H9 (cell line): ENCODE results near the gene SNX7. TPM values are rescaled to one million over a fixed set of nuclear protein-coding genes. Genes with fewer than 3 reads are reported as not detected.

ENCODE experiments used
- DNase-seq: peaks from one replicate; pipeline ENCODE4 v3.0.0-alpha.2; 2017
- H2AFZ ChIP-seq: one replicate; pipeline ENCODE4 v1.6.1; 2013; ENCODE audit warnings: mild to moderate bottlenecking, low read length, control low read depth, moderate library complexity
- H2AK5ac ChIP-seq: 2 replicates; pipeline ENCODE4 v1.6.1; 2013; ENCODE audit warnings: low read length, control low read depth, mixed read lengths; ENCODE audit not compliant: insufficient read length
- H2BK120ac ChIP-seq: one replicate; pipeline ENCODE4 v1.6.1; 2013; ENCODE audit warnings: low read depth, mild to moderate bottlenecking, low read length, control low read depth, inconsistent platforms; ENCODE audit not compliant: poor library complexity, severe bottlenecking
- H2BK12ac ChIP-seq: 2 replicates; pipeline ENCODE4 v1.6.1; 2013; ENCODE audit warnings: low read length, control low read depth, mixed read lengths, low read depth; ENCODE audit not compliant: insufficient read length
- H2BK15ac ChIP-seq: 2 replicates; pipeline ENCODE4 v1.6.1; 2013; ENCODE audit warnings: low read depth, low read length, control low read depth
- H2BK20ac ChIP-seq: one replicate; pipeline ENCODE4 v1.6.1; 2013; ENCODE audit warnings: low read depth, mild to moderate bottlenecking, low read length, control low read depth, inconsistent platforms; ENCODE audit not compliant: poor library complexity, severe bottlenecking
- H2BK5ac ChIP-seq: 2 replicates; pipeline ENCODE4 v1.6.1; 2013; ENCODE audit warnings: low read length, control low read depth, mixed read lengths; ENCODE audit not compliant: insufficient read length
- H3K14ac ChIP-seq: 2 replicates; pipeline ENCODE4 v1.6.1; 2013; ENCODE audit warnings: low read length, control low read depth; ENCODE audit not compliant: insufficient read depth
- H3K18ac ChIP-seq: 2 replicates; pipeline ENCODE4 v1.6.1; 2013; ENCODE audit warnings: low read depth, mild to moderate bottlenecking, mixed read lengths, low read length, control low read depth; ENCODE audit not compliant: insufficient read length
- H3K23ac ChIP-seq: 2 replicates; pipeline ENCODE4 v1.6.1; 2013; ENCODE audit warnings: low read length, control low read depth, mixed read lengths, low read depth; ENCODE audit not compliant: insufficient read length
- H3K23me2 ChIP-seq: 2 replicates; pipeline ENCODE4 v1.6.1; 2013; ENCODE audit warnings: low read depth, mild to moderate bottlenecking, mixed read lengths, low read length, control low read depth; ENCODE audit not compliant: insufficient read length, poor library complexity, severe bottlenecking
- H3K27ac ChIP-seq: 2 replicates; pipeline ENCODE4 v1.5.1; 2013; ENCODE audit warnings: low read length, control low read depth, mixed read lengths, low read depth; ENCODE audit not compliant: insufficient read length
- H3K27me3 ChIP-seq: 2 replicates; pipeline ENCODE4 v1.6.1; 2013; ENCODE audit warnings: low read length, control low read depth, inconsistent platforms; ENCODE audit not compliant: insufficient read depth
- H3K4ac ChIP-seq: 2 replicates; pipeline ENCODE4 v1.6.1; 2013; ENCODE audit warnings: low read depth, mild to moderate bottlenecking, control low read depth, inconsistent platforms, low read length, moderate library complexity
- H3K4me1 ChIP-seq: 2 replicates; pipeline ENCODE4 v1.6.1; 2013; ENCODE audit warnings: low read length, control low read depth, inconsistent platforms; ENCODE audit not compliant: insufficient read depth
- H3K4me2 ChIP-seq: 2 replicates; pipeline ENCODE4 v1.6.1; 2013; ENCODE audit warnings: low read length, control low read depth, mixed read lengths; ENCODE audit not compliant: insufficient read length, insufficient read depth
- H3K56ac ChIP-seq: 2 replicates; pipeline ENCODE4 v1.6.1; 2013; ENCODE audit warnings: low read depth, mild to moderate bottlenecking, mixed read lengths, low read length, control low read depth; ENCODE audit not compliant: insufficient read length
- H3K79me1 ChIP-seq: 2 replicates; pipeline ENCODE4 v1.6.1; 2013; ENCODE audit warnings: low read depth, mild to moderate bottlenecking, moderate library complexity, low read length, control low read depth, inconsistent platforms; ENCODE audit not compliant: insufficient read depth, poor library complexity, severe bottlenecking
- H3K79me2 ChIP-seq: 2 replicates; pipeline ENCODE4 v1.6.1; 2013; ENCODE audit warnings: low read length, control low read depth, inconsistent platforms; ENCODE audit not compliant: insufficient read depth
- H3K9ac ChIP-seq: 2 replicates; pipeline ENCODE4 v1.6.1; 2013; ENCODE audit warnings: low read length, control low read depth, mixed read lengths; ENCODE audit not compliant: insufficient read length; ENCODE audit errors: extremely low read depth
- H3K9me3 ChIP-seq: one replicate; pipeline ENCODE4 v1.6.1; 2013; ENCODE audit warnings: low read depth, low read length, inconsistent platforms; ENCODE audit not compliant: control insufficient read depth
- H3T11ph ChIP-seq: one replicate; pipeline ENCODE4 v1.6.1; 2013; ENCODE audit warnings: mild to moderate bottlenecking, low read length, control low read depth, inconsistent platforms
- H4K20me1 ChIP-seq: one replicate; pipeline ENCODE4 v1.6.1; 2013; ENCODE audit not compliant: control insufficient read depth, insufficient read length, insufficient read depth
- H4K5ac ChIP-seq: 2 replicates; pipeline ENCODE4 v1.6.1; 2013; ENCODE audit warnings: low read depth, mild to moderate bottlenecking, mixed read lengths, low read length, control low read depth; ENCODE audit not compliant: insufficient read length
- H4K8ac ChIP-seq: replicated peaks from 2 replicates; pipeline ENCODE4 v1.6.1; 2013; ENCODE audit warnings: low read length, control low read depth, mixed read lengths, low read depth; ENCODE audit not compliant: insufficient read length
- H4K91ac ChIP-seq: 2 replicates; pipeline ENCODE4 v1.6.1; 2013; ENCODE audit warnings: low read depth, mild to moderate bottlenecking, moderate library complexity, mixed read lengths, low read length, control low read depth; ENCODE audit not compliant: insufficient read length
- H3K27ac Mint-ChIP-seq, 3 experiments: 2 replicates in 2 of 3; 3 replicates in 1 of 3; pipeline ENCODE4 v1.8.0; 2020 to 2021; ENCODE audit warnings: mixed read lengths in 3 of 3, mild to moderate bottlenecking in 1 of 3, moderate library complexity in 1 of 3
- H3K27me3 Mint-ChIP-seq: 2 replicates; pipeline ENCODE4 v1.8.0; 2021; ENCODE audit warnings: low read depth, mild to moderate bottlenecking, moderate library complexity, mixed read lengths
- H3K36me3 Mint-ChIP-seq, 3 experiments: 2 replicates in 2 of 3; 3 replicates in 1 of 3; pipeline ENCODE4 v1.8.0; 2020 to 2021; ENCODE audit warnings: low read depth in 3 of 3, mixed read lengths in 3 of 3; ENCODE audit not compliant: insufficient read depth in 1 of 3
- H3K4me1 Mint-ChIP-seq, 2 experiments: 2 replicates each; pipeline ENCODE4 v1.8.0; 2020; ENCODE audit warnings: mixed read lengths in 2 of 2
- H3K4me3 Mint-ChIP-seq, 2 experiments: 2 replicates in 1 of 2; 3 replicates in 1 of 2; pipeline ENCODE4 v1.8.0; 2020 to 2021; ENCODE audit warnings: mild to moderate bottlenecking in 2 of 2, mixed read lengths in 2 of 2, moderate library complexity in 1 of 2
- H3K9me3 Mint-ChIP-seq, 2 experiments: 2 replicates in 1 of 2; 3 replicates in 1 of 2; pipeline ENCODE4 v1.8.0; 2020; ENCODE audit warnings: mild to moderate bottlenecking in 2 of 2, mixed read lengths in 2 of 2, moderate library complexity in 1 of 2
- WGBS: extraction: QIAGEN DNeasy Blood & Tissue Kit; methylation state at CpG from one replicate; pipeline ENCODE4 v1.1.7; 2013; ENCODE audit warnings: missing lambda C conversion rate, low lambda C conversion rate, mixed read lengths; ENCODE audit not compliant: insufficient read length; ENCODE audit errors: extremely low coverage; 5-methylcytosine and 5-hydroxymethylcytosine counted together
- total RNA-seq: library from RNA; stranded (reverse); gene quantifications from 2 replicates; pipeline ENCODE4 v1.2.1, GENCODE V29; 2021
- TF ChIP-seq, protein P1 (sequence below): fragments of 200-600 bp; sonication (generic); conservative IDR thresholded peaks from 3 replicates; pipeline ENCODE4 v1.8.0; 2021; ENCODE audit warnings: antibody characterized with exemption, mild to moderate bottlenecking

The SNX7 gene
- total RNA-seq, 1 experiment from 2014 or later, result 24.7 TPM

DNA sequence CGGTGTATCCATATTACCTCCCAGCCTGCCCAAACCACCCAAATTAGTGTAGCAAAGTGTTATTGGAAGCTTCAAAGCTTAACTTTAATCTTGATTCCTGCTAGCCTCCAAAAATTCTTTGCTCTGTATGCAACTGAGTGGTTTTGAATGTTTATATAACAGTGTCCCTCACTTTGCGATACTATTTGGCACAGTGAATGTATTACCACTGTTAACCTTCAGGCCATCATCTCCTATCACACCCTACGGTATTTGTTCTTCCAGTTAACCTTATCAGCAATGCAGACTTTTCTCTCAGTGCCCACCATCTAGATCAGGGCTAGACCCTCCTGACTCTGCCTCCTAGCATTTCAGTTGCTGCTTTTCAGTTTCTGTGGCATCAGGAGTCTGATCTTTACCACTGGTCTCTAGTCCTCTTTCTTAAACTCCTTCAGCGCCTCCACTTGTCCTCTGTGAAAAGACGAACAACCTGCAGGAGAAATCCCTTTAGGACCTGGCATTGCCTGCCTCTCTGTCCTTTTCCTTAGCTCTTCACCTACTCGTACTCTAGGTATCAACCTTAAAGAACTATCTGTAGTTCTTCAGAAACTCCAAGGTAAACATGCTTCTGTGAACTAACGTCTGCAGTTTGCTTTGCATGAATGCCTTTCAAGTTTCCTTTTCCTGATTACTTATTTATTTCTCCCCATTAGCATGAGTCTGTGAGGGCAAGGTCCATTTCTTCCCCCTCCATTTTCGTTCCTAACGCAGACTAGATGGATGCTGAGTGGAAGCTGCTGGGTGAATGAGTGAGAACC, 71.7 kb downstream of the SNX7 start:
- H3K27ac Mint-ChIP-seq, result peak overlapping the region in 1 of 3 experiments; percentile 76; a peak in 1 of 7 replicates
- H2BK15ac ChIP-seq, result no peak overlapping the region
- H2AFZ ChIP-seq, result no peak overlapping the region
- H3K4me1 Mint-ChIP-seq, result peaks cover 2 to 5% of the 10 kb centered on the region in 2 experiments; a peak in 3 of 4 replicates
- peaks cover 0 to 2% of the 10 kb centered on the region in 2 experiments; a peak in 2 of 5 replicates for H3K9me3 Mint-ChIP-seq
- no peak overlapping the region for H2BK12ac ChIP-seq
- no peaks in the 10 kb centered on the region for H4K20me1 ChIP-seq
- H3K4me2 ChIP-seq, result no peak overlapping the region
- no peak overlapping the region for H3K9ac ChIP-seq
- TF ChIP-seq, protein P1, sequence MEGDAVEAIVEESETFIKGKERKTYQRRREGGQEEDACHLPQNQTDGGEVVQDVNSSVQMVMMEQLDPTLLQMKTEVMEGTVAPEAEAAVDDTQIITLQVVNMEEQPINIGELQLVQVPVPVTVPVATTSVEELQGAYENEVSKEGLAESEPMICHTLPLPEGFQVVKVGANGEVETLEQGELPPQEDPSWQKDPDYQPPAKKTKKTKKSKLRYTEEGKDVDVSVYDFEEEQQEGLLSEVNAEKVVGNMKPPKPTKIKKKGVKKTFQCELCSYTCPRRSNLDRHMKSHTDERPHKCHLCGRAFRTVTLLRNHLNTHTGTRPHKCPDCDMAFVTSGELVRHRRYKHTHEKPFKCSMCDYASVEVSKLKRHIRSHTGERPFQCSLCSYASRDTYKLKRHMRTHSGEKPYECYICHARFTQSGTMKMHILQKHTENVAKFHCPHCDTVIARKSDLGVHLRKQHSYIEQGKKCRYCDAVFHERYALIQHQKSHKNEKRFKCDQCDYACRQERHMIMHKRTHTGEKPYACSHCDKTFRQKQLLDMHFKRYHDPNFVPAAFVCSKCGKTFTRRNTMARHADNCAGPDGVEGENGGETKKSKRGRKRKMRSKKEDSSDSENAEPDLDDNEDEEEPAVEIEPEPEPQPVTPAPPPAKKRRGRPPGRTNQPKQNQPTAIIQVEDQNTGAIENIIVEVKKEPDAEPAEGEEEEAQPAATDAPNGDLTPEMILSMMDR, result no peak
- no peak overlapping the region for H2AK5ac ChIP-seq
- DNase-seq, result no peak
- no peak overlapping the region for H2BK20ac ChIP-seq
- H3K18ac ChIP-seq, result no peak overlapping the region
- H3K23me2 ChIP-seq, result no peaks in the 10 kb centered on the region
- H3K4me1 ChIP-seq, result no peaks in the 10 kb centered on the region
- no peak overlapping the region for H3K56ac ChIP-seq
- no peaks in the 10 kb centered on the region for H3K79me1 ChIP-seq
- H2BK5ac ChIP-seq, result no peak overlapping the region
- no peaks in the 10 kb centered on the region for H3K9me3 ChIP-seq
- no CpG with 5 or more reads among the region's 9 CpGs for WGBS
- no peak overlapping the region for H3K23ac ChIP-seq
- H3K79me2 ChIP-seq, result no peaks in the 10 kb centered on the region
- no peak overlapping the region for H3K4me3 Mint-ChIP-seq
- no peak overlapping the region for H4K5ac ChIP-seq
- H4K8ac ChIP-seq, result no peak overlapping the region
- no peaks in the 10 kb centered on the region for H3K27me3 ChIP-seq
- no peak overlapping the region for H3T11ph ChIP-seq
- no peaks in the 10 kb centered on the region for H3K27me3 Mint-ChIP-seq
- H3K27ac ChIP-seq, result no peak overlapping the region
- no peak overlapping the region for H2BK120ac ChIP-seq
- H3K14ac ChIP-seq, result no peak overlapping the region
- H3K36me3 Mint-ChIP-seq, result 0 out of 7 replicates have a peak, but pooled peaks cover 0 to 4% (median 0%) of the 10 kb centered on the region in 3 experiments
- no peak overlapping the region for H3K4ac ChIP-seq
- H4K91ac ChIP-seq, result no peak overlapping the region
